Transverse colon (tissue), 4 donors: ENCODE results near the gene GLYR1. TPM values are rescaled to one million over a fixed set of nuclear protein-coding genes. Genes with fewer than 3 reads are reported as not detected.

Experiments
- DNase-seq: peaks from one replicate; pipeline ENCODE4 v3.0.0-alpha.2; 2019
- H3K27ac ChIP-seq, 4 donors: fragments of 200-600 bp; sonication (generic); 2 replicates each; pipeline ENCODE4 v1.5.1; 2016 to 2018; ENCODE audit warnings: inconsistent platforms in 4 of 4
- H3K27me3 ChIP-seq: fragments of 200-600 bp; sonication (generic); 2 replicates; pipeline ENCODE4 v1.5.1; 2017; ENCODE audit warnings: inconsistent platforms
- H3K36me3 ChIP-seq, 4 donors: fragments of 200-600 bp; sonication (generic); 2 replicates each; pipeline ENCODE4 v1.5.1; 2017 to 2019; ENCODE audit warnings: inconsistent platforms in 4 of 4
- H3K4me1 ChIP-seq, 4 donors: fragments of 200-600 bp; sonication (generic); 2 replicates each; pipeline ENCODE4 v1.5.1; 2017 to 2020; ENCODE audit warnings: inconsistent platforms in 4 of 4
- H3K4me3 ChIP-seq, 4 donors: fragments of 200-600 bp; sonication (generic); 1 replicate in 1 of 4; 2 replicates in 3 of 4; pipeline versions ENCODE4 v1.5.1 to v1.6.1; 2017 to 2019; ENCODE audit warnings: inconsistent platforms in 4 of 4
- H3K9me3 ChIP-seq, 2 donors: fragments of 200-600 bp; sonication (generic); 2 replicates each; pipeline ENCODE4 v1.5.1; 2017 to 2019; ENCODE audit warnings: inconsistent platforms in 2 of 2
- CTCF ChIP-seq, 5 experiments: fragments of 200-600 bp in 3 of 5; fragments of 450-650 bp in 2 of 5; sonication (generic) in 3 of 5; IDR thresholded peaks; 1 replicate in 2 of 5; 2 replicates in 3 of 5; pipeline ENCODE4 v1.5.1; 2016 to 2017; ENCODE audit warnings: antibody characterized with exemption in 5 of 5, inconsistent platforms in 3 of 5, mild to moderate bottlenecking in 2 of 5, moderate library complexity in 1 of 5
- EP300 ChIP-seq: sonication (generic); formaldehyde crosslinking; IDR thresholded peaks from one replicate; pipeline ENCODE4 v1.6.1; 2017; ENCODE audit warnings: antibody characterized with exemption, low read depth
- POLR2A ChIP-seq: fragments of 450-650 bp; IDR thresholded peaks from one replicate; pipeline ENCODE4 v1.6.1; 2016; ENCODE audit warnings: antibody characterized with exemption, mild to moderate bottlenecking, moderate library complexity
- POLR2AphosphoS5 ChIP-seq, 3 donors: sonication (generic); formaldehyde crosslinking; IDR thresholded peaks; one replicate each; pipeline ENCODE4 v1.6.1; 2016; ENCODE audit warnings: antibody characterized with exemption in 3 of 3
- WGBS, 2 donors: methylation state at CpG; one replicate each; pipeline ENCODE4 v1.1.5; 2018; ENCODE audit warnings: low coverage in 1 of 2; 5-methylcytosine and 5-hydroxymethylcytosine counted together
- in situ Hi-C, 4 donors: fragments of 200-750 bp; cut with MboI; loops; one replicate each; pipeline versions ENCODE4 v1.15.0 to v1.15.1; 2017; ENCODE audit warnings: low sequenced_read_pairs in 3 of 4, low pct_ligation_motif_present in 1 of 4, low pct_unique_long_range_greater_than_20kb in 1 of 4
- intact Hi-C: fragments of 100-400 bp; cut with DNase I; formaldehyde crosslinking; loops from one replicate; pipeline ENCODE4 v1.15.1; 2023; ENCODE audit warnings: low total_unique reads
- total RNA-seq, 4 donors: library from RNA; depleted of rRNA; stranded (reverse); fragments of >200 nt; gene quantifications; one replicate each; pipeline ENCODE4 v1.1.0, GENCODE V29; 2016

Gene GLYR1
- total RNA-seq, 4 donors from 2014 or later = 50.2 to 88.4 (median 74.0) TPM

- no peak overlapping the region for H3K4me3 ChIP-seq
- TF ChIP-seq POLR2AphosphoS5 (IDR thresholded peaks at IDR 0.05) = no peak
- no peak for TF ChIP-seq EP300
- no peak for TF ChIP-seq POLR2A
- no peak for TF ChIP-seq CTCF (IDR thresholded peaks at IDR 0.05)
- H3K27ac ChIP-seq = no peak overlapping the region
- no peaks in the 10 kb centered on the region for H3K9me3 ChIP-seq
- no peaks in the 10 kb centered on the region for H3K4me1 ChIP-seq
- in situ Hi-C loops (no loop called here), intact Hi-C loops (no loop called here)
- H3K36me3 ChIP-seq = peaks cover 0 to 87% (median 35%) of the 10 kb centered on the region in 4 donors
- no peak for DNase-seq
- WGBS, 2 donors = 50 to 75% methylated on average over 8 to 14 of the region's 14 CpGs
- no peaks in the 10 kb centered on the region for H3K27me3 ChIP-seq
These were observed 35.0 kb upstream of the GLYR1 start for GRCh38 chr16:4882000-4882632.

GRCh38 chr16:4880006-4880580 is 33.0 kb upstream of the GLYR1 start:
- Histone ChIP-seq H3K27me3 (no peaks in the 10 kb centered on the region), H3K36me3 (peaks cover 0 to 83% (median 39%) of the 10 kb centered on the region in 4 donors), H3K4me1 (no peaks in the 10 kb centered on the region), H3K27ac (no peak overlapping the region), H3K9me3 (no peaks in the 10 kb centered on the region), H3K4me3 (no peak overlapping the region)
- in situ Hi-C loops (no loop called here), intact Hi-C loops (no loop called here)
- WGBS, 2 donors = 96% methylated on average over 17 of the region's 17 CpGs; no CpG with 5 or more reads in 1 of the 2 donors
- DNase-seq = no peak
- TF ChIP-seq POLR2A = no peak
- TF ChIP-seq POLR2AphosphoS5 (IDR thresholded peaks at IDR 0.05) = no peak
- TF ChIP-seq CTCF (IDR thresholded peaks at IDR 0.05) = no peak
- TF ChIP-seq EP300 = no peak

- DNase-seq = no peak
- Histone ChIP-seq H3K27me3 (no peaks in the 10 kb centered on the region), H3K4me1 (no peaks in the 10 kb centered on the region), H3K4me3 (no peak overlapping the region), H3K27ac (no peak overlapping the region), H3K9me3 (no peaks in the 10 kb centered on the region), H3K36me3 (peaks cover 0 to 83% (median 42%) of the 10 kb centered on the region in 4 donors)
- intact Hi-C loops (no loop called here), in situ Hi-C loops (no loop called here)
- TF ChIP-seq POLR2AphosphoS5 (IDR thresholded peaks at IDR 0.05) (no peak), EP300 (no peak), CTCF (IDR thresholded peaks at IDR 0.05) (no peak), POLR2A (no peak)
- WGBS, 2 donors = 67 to 76% methylated on average over 4 of the region's 4 CpGs
These were observed 32.0 kb upstream of the GLYR1 start for GRCh38 chr16:4879049-4879448.

- no peak overlapping the region for H3K4me3 ChIP-seq
- no peaks in the 10 kb centered on the region for H3K27me3 ChIP-seq
- no peak for DNase-seq
- no peaks in the 10 kb centered on the region for H3K4me1 ChIP-seq
- intact Hi-C loops = no loop called here
- 94% methylated on average over 14 of the region's 14 CpGs; no CpG with 5 or more reads in 1 of the 2 donors for WGBS, 2 donors
- H3K36me3 ChIP-seq = peaks cover 0 to 83% (median 45%) of the 10 kb centered on the region in 4 donors
- in situ Hi-C loops = no loop called here
- H3K27ac ChIP-seq = no peak overlapping the region
- no peaks in the 10 kb centered on the region for H3K9me3 ChIP-seq
- TF ChIP-seq CTCF (IDR thresholded peaks at IDR 0.05) (no peak), EP300 (no peak), POLR2AphosphoS5 (IDR thresholded peaks at IDR 0.05) (no peak), POLR2A (no peak)
These were observed 30.2 kb upstream of the GLYR1 start for GRCh38 chr16:4877380-4877685.
